ENCODE data around the gene USP6NL. TPM values are rescaled to one million over a fixed set of nuclear protein-coding genes. Genes with fewer than 3 reads are reported as not detected.

Gene USP6NL
- total and polyA plus RNA-seq, 9 of the 15 experiments (the other 6 are each of a cell fraction or from before 2014, with no cell fraction given), result 3.2 to 26.6 (median 19.8) TPM

DNA sequence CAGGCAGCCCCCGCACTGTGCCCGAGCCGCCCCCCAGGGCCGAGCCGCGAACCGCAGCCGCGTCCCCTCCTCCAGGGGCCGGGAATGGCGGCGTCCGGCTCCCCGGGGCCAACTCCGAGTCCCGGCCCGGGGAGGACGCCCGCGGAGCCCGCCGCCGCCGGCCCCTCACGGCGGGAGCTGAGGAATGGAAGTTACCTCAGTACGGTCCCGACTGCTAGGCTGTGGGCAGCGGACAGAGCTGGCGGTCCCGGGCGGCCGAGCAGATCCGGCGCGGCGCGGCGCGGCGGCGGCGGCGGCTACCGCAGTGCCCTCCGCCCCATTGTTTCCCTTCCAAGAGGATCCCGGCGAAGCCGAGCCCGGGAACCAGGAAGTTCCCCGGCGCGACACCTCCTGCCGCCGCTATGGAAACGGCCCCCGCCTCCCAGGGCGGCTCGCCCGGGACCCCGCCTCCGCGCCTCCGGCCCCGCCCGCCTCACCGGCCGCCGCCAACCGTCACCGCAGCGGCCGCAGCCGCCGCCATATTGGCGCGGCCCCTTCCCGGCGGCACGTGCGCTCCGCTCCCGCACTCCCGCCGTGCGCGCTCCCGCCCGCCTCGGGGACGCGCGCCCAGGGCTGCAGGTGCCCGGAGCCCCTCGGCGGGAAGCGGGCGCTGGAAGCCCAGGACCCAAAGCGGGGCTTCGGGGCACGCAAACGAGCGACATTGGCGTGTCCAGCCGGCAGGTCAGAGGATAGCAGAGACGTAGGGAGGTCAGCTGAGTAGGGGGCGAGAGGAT, at the start of gene USP6NL (continued):
- TF ChIP-seq, protein P1, sequence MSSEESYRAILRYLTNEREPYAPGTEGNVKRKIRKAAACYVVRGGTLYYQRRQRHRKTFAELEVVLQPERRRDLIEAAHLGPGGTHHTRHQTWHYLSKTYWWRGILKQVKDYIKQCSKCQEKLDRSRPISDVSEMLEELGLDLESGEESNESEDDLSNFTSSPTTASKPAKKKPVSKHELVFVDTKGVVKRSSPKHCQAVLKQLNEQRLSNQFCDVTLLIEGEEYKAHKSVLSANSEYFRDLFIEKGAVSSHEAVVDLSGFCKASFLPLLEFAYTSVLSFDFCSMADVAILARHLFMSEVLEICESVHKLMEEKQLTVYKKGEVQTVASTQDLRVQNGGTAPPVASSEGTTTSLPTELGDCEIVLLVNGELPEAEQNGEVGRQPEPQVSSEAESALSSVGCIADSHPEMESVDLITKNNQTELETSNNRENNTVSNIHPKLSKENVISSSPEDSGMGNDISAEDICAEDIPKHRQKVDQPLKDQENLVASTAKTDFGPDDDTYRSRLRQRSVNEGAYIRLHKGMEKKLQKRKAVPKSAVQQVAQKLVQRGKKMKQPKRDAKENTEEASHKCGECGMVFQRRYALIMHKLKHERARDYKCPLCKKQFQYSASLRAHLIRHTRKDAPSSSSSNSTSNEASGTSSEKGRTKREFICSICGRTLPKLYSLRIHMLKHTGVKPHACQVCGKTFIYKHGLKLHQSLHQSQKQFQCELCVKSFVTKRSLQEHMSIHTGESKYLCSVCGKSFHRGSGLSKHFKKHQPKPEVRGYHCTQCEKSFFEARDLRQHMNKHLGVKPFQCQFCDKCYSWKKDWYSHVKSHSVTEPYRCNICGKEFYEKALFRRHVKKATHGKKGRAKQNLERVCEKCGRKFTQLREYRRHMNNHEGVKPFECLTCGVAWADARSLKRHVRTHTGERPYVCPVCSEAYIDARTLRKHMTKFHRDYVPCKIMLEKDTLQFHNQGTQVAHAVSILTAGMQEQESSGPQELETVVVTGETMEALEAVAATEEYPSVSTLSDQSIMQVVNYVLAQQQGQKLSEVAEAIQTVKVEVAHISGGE (CRISPR knock-in tag; IDR thresholded peaks at IDR 0.05), result peak in 2 of 3 experiments; percentile 40 to 92; a peak in 2 of 6 replicates
- TF ChIP-seq, protein P2, sequence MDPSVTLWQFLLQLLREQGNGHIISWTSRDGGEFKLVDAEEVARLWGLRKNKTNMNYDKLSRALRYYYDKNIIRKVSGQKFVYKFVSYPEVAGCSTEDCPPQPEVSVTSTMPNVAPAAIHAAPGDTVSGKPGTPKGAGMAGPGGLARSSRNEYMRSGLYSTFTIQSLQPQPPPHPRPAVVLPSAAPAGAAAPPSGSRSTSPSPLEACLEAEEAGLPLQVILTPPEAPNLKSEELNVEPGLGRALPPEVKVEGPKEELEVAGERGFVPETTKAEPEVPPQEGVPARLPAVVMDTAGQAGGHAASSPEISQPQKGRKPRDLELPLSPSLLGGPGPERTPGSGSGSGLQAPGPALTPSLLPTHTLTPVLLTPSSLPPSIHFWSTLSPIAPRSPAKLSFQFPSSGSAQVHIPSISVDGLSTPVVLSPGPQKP (CRISPR knock-in tag; IDR thresholded peaks at IDR 0.05), result no peak
- TF ChIP-seq NR3C1 (CRISPR knock-in tag; IDR thresholded peaks at IDR 0.05) (no peak), SMAD4 (CRISPR knock-in tag; conservative IDR thresholded peaks at IDR 0.05) (peak; percentile 94), POLR3A (IDR thresholded peaks at IDR 0.05; ENCODE audit: borderline replicate concordance, extremely low read depth, insufficient read depth, insufficient read length) (no peak), GATAD2A (IDR thresholded peaks at IDR 0.05) (peak; percentile 79; the same call in 1 of the 2 replicates), POLR2AphosphoS5 (IDR thresholded peaks at IDR 0.05; ENCODE audit: control insufficient read depth, insufficient read depth, low read depth, low read length) (peak; percentile 60), FIP1L1 (IDR thresholded peaks at IDR 0.05; ENCODE audit: low read depth, low read length, poor library complexity, severe bottlenecking) (peak; percentile 73), GABPB2 (CRISPR knock-in tag; conservative IDR thresholded peaks at IDR 0.05) (no peak), TBP (optimal IDR thresholded peaks at IDR 0.05; ENCODE audit: low read depth, low read length) (peak; percentile 57), NR1H2 (CRISPR knock-in tag; IDR thresholded peaks at IDR 0.05) (no peak), JUND (IDR thresholded peaks at IDR 0.05; ENCODE audit: borderline replicate concordance, low read depth, low read length) (peak; percentile 36; the same call in 1 of the 2 replicates), JUND (tag; IDR thresholded peaks at IDR 0.05; ENCODE audit: borderline replicate concordance, low read depth, low read length) (no peak; the same call in 2 of the 3 replicates), HCFC1 (IDR thresholded peaks at IDR 0.05; ENCODE audit: low read depth, low read length) (peak; percentile 46), YY1 (IDR thresholded peaks at IDR 0.05; ENCODE audit: borderline replicate concordance in 1 of 3, control insufficient read depth in 1 of 3, extremely low read depth in 1 of 3, insufficient read depth in 3 of 3, insufficient read length in 1 of 3, insufficient replicate concordance in 2 of 3, low read depth in 1 of 3, low read length in 2 of 3) (peak; percentile 80 to 98 (median 97)), SIN3A (IDR thresholded peaks at IDR 0.05; ENCODE audit: borderline replicate concordance in 2 of 2, control insufficient read depth in 1 of 2, low read depth in 2 of 2, low read length in 2 of 2) (peak in 1 of 2 experiments; percentile 77; a peak in 1 of 4 replicates)
- TF ChIP-seq, protein P3, sequence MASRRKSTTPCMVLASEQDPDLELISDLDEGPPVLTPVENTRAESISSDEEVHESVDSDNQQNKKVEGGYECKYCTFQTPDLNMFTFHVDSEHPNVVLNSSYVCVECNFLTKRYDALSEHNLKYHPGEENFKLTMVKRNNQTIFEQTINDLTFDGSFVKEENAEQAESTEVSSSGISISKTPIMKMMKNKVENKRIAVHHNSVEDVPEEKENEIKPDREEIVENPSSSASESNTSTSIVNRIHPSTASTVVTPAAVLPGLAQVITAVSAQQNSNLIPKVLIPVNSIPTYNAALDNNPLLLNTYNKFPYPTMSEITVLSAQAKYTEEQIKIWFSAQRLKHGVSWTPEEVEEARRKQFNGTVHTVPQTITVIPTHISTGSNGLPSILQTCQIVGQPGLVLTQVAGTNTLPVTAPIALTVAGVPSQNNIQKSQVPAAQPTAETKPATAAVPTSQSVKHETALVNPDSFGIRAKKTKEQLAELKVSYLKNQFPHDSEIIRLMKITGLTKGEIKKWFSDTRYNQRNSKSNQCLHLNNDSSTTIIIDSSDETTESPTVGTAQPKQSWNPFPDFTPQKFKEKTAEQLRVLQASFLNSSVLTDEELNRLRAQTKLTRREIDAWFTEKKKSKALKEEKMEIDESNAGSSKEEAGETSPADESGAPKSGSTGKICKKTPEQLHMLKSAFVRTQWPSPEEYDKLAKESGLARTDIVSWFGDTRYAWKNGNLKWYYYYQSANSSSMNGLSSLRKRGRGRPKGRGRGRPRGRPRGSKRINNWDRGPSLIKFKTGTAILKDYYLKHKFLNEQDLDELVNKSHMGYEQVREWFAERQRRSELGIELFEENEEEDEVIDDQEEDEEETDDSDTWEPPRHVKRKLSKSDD (conservative IDR thresholded peaks at IDR 0.05; ENCODE audit: low read length), result no peak
